ENCODE results near the gene CYGB.
"Not testable (repeated sequence)": the region's sequence is repeated elsewhere in the genome, so short reads cannot be mapped to it uniquely, and the experiment has no call there.

CYGB gene

DNA sequence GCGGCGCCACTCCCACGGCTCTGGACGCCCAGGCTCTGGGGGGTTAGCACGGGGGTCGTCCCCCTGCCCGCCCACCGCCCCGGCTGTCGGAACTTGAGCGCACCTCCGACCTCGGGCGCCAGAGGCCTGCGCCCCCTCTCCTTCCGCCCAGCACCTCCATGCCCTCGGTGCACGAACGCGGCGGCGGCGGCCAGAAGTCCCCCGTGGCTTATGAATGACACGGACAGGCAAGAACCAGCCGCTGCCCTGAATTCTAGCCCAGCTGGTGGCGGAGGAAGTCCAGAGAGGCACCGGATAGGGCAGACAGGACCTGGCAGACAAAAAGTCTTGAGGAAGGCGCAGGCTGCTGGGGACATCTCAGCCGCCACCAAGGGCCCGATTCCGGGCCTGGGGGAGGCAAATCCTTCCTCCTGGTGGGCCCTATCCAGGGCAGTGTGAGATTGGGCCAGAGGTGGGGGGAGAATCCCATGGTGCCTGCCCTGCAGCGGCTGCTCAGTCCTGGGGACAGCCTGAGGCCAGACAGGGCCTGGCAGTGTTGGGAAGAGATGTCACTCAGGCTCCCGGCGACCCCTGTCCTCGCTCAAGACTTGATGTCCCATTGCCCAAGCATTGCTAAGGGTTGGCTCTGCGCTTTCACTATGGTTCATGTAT lies 897 bp upstream of the CYGB start:
- DNase-seq (ENCODE audit: low spot score) = no peak

DNA sequence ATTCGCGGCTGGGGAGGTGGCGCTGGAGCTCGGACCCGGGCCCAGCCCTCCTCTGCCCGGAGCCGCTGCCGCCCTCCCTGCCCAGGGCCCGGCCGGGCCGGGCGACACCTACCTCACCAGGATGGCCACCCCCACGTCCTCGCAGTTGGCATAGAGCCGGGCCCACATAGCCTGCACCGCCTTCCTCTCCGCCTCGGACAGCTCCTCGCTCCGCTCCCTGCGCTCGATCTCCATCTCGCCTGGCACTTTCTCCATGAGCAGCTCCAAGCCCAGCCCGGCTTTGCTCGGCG lies 276 bp downstream of the CYGB start:
- DNase-seq (ENCODE audit: low spot score) = peak; percentile 72

GRCh38 chr17:76536511-76537287 lies 810 bp downstream of the CYGB start:
- DNase-seq (ENCODE audit: low spot score) = no peak

GRCh38 chr17:76535788-76536510 lies 1.6 kb downstream of the CYGB start:
- no peak for DNase-seq (ENCODE audit: low spot score)

- no peak for DNase-seq (ENCODE audit: low spot score)
These were observed 2.4 kb downstream of the CYGB start for GRCh38 chr17:76534831-76535732.

- DNase-seq (ENCODE audit: low spot score) = not testable (repeated sequence)
These were observed 3.7 kb downstream of the CYGB start for GRCh38 chr17:76533640-76534359.

DNA sequence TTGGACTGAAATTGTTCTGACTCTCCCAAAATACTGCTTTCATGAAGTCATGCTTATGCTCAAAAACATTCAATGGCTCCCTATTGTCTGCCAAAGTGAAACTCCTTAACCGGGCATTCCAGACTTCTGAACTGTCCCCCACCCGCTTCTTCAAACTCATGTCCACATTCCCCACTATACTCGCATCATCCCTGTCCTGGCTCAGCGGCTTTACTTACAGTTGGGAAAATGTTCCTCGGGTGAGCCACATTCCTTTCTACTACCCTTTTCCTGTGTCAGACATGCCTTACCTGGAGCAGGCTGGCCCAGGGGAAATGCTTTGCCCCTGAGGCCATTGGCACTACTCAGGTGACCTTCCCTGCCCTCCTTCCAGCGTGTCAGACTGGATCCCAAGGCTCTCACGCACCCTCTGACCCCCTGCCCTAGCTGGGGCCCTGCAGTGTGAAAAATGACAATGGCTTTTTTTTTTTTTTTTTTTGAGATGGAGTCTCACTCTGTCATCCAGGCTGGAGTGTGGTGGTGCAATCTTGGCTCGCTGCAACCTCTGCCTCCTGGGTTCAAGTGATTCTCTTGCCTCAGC lies 5.3 kb downstream of the CYGB start:
- no peak for DNase-seq (ENCODE audit: low spot score)

DNA sequence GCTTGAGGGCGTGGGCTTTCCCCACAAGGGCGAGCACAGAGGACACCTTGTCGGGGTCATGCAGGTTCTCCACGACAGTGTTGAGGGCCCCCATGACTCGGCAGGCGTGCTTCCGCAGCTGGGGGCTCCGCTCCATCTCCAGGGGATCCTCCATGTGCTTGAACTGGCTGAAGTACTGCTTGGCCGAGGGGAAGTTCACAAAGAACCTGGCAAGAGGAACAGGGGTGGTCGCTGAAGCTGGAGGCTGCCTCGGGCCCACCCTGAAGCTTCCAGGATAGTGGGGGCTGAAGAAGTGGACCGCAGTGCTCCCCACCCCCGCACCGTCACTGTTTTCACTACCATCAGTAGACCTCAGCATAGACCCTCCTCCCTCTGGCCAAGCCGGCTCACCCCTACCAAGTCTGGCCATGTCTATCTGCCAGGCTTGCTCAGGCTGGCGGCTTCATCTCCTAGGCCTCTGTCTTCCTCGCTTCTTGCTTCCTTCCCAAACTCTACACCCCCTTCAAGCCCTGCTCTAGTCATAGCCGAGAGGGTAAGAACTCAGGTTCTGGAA lies 5.9 kb downstream of the CYGB start:
- no peak for DNase-seq (ENCODE audit: low spot score)

GRCh38 chr17:76530811-76531485 lies 6.6 kb downstream of the CYGB start:
- no peak for DNase-seq (ENCODE audit: low spot score)

DNA sequence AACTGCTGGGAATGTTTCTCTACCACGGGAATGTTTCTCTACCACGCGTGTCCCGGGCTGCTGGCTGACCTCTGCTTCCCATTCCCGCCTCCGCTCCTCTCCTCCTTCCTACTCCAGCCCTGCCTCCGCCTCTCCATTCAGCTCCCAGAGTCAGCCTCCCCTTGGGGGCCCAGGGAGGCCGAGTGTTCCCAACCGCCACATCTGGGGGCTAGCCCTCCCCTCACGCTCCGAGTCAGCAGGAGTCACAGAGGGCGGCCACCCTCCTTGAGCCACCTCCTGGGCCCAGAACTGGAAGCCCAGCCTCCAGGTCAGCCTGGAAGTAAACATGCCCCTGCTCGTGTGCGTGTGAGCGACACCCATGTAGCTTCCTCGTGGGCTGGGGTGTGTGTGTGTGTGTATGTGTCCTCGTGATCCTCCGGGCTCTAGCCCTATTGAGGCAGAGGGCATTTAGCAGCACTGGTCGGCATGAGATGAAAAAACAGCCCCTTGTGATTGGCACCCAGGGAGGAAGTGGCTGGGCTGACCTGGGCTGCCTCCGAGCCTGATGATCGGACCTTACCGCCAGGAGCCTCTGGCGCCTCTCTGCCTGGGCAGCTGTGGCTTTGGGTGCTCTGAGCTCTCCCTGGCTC lies 7.3 kb downstream of the CYGB start:
- DNase-seq (ENCODE audit: low spot score) = peak; percentile 61

- peak; percentile 87 for DNase-seq (ENCODE audit: low spot score)
These were observed 8.1 kb downstream of the CYGB start for GRCh38 chr17:76529224-76530094.

DNA sequence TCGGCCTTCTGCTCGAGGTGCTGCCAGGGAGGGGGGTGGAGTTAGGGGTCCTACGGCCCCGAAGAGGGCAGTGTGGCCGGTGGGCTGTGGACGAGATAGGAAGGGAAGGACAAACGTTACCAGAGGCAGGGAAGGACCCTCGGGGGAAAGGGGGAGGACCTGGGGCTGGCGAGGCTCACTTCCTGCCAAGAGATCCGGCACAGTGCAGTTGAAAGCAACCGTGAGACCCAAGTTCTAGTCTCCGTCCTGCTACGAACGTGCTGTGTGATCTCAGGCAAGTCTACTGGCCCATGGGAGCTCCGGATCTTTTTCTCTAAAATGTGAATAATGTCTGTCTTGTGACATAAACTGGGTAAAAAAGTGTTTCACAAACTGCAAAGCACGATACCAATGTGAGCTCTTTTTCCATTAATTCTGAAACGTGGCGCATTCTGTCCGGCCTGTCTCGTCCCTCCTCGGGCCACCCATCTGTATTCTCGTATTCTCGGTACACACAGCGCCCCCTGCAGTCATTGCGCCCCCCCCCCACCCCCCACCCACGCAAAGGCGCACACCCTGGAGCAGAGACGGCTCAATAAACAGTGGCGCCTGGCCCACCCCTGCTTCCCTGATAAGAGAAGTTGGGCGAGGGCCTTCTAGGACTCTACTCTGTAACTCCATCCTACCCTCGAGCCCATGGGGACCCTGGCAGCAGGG lies 8.8 kb downstream of the CYGB start:
- no peak for DNase-seq (ENCODE audit: low spot score)

DNA sequence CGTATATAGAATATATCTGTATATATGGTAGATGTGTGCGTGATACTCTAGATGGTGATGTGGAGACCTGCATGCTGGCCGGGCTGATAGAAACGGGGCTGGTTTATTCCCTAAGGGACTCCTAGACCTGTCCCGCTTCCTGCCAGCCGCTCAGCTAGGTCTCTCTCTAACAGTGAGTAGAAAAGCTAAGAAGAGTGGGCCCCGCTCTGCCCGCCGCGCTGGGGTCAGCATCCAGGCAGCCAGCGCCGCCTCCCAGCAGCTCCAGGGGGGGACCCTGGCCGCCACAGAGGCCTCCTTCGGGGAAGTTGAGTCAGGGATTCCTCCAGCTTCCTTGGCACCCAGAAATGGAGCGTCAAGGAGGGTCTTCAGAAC lies 9.4 kb downstream of the CYGB start:
- DNase-seq (ENCODE audit: low spot score) = no peak

DNA sequence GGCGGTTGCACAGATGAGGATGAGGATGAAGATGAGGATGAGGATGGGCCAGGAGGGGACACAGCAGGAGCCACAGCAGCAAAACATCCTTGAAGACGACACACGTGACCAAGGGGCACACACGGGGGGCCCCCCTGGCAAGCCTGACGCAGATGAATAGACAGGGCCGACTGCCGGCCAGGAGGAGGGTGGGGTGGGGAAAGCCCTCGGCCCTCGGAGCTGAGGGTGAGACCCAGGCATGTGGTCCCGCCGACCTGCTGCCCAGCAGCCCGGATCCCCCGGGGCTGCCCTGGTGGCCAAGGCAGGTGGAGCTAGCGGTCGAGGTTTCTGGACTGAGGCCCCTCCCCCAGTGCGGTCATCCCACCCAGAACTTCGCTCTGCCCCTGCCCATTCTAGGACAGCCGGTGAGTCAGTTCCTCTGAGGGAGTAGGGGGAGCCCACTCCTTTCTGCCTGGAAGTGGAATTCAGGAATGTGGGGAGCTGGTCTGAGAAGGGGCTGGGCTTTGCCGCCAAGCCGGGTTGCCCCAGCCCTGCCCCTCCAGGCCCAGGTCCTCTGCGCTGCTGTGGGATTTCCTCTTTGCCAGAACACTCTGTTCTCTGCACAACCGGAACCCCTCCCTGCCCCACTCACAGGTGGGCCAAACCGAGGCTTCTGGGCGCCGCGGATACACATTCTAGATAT lies 9.9 kb downstream of the CYGB start:
- no peak for DNase-seq (ENCODE audit: low spot score)

DNA sequence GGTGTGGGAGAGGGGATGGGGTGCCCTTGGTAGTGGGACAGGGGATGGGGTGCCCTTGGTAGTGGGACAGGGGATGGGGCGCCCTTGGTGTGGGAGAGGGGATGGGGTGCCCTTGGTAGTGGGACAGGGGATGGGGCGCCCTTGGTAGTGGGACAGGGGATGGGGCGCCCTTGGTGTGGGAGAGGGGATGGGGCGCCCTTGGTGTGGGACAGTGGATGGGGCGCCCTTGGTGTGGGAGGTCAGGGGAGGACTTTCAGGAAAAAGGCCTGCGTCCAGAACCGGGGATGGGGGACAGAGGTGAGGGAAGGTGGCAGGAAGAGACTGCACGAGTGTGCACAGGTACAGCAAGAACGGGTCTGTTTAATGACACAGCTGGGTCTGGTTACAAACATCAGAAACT lies 10.5 kb downstream of the CYGB start:
- DNase-seq (ENCODE audit: low spot score) = not testable (repeated sequence)

DNA sequence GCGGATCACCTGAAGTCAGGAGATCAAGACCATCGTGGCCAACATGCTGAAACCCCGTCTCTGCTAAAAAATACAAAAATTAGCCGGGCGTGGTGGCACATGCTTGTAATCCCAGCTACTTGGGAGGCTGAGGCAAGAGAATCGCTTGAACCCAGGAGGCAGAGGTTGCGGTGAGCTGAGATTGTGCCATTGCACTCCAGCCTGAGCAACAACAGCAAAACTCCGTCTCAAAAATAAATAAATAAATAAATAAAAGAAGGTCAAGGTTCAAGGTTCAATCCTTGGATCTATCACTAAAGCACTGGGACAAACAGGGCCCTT lies 12.0 kb downstream of the CYGB start:
- not testable (repeated sequence) for DNase-seq (ENCODE audit: low spot score)

- DNase-seq (ENCODE audit: low spot score) = peak; percentile 57
These were observed 12.7 kb downstream of the CYGB start for GRCh38 chr17:76524598-76525512.
